Breast epithelium (tissue), 3 donors: ENCODE measurements around the gene KCNIP1.

Source experiments
- CTCF ChIP-seq, 3 donors: fragments of 450-650 bp; IDR thresholded peaks; one replicate each; pipeline ENCODE4 v1.5.1; 2016 to 2017; ENCODE audit warnings: antibody characterized with exemption in 3 of 3, mild to moderate bottlenecking in 3 of 3, moderate library complexity in 3 of 3
- POLR2A ChIP-seq: fragments of 450-650 bp; IDR thresholded peaks from one replicate; pipeline ENCODE4 v1.6.1; 2016; ENCODE audit warnings: antibody characterized with exemption, mild to moderate bottlenecking, moderate library complexity

DNA sequence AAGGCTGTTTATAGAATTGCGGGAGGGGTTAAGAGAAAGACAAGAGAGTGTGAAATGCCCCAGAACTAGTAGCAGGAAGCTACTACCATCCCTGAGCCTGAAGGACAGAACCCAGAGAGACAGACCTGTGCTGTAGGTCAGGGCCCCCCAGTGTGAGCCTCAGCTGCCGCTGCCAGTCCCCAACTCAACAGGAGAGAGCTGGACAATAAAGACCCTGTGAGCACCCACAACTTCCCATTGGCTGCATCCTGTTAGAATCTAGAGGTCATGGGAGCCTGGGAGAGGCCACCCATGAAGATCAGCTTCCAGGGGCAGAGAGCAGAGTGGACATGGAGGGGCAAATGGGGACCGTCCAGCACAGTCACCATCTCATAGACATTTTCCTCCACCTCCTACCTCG, 152.5 kb downstream of the KCNIP1 start:
- no peak for TF ChIP-seq POLR2A
- no peak for TF ChIP-seq CTCF (IDR thresholded peaks at IDR 0.05)
